ENCODE results near the gene ANKHD1. TPM values are rescaled to one million over a fixed set of nuclear protein-coding genes. Genes with fewer than 3 reads are reported as not detected.

The ANKHD1 gene
- total RNA-seq, 1 experiment from 2014 or later, result 140 TPM

- DNase-seq (ENCODE audit: low read depth, low spot score) (no peak), ATAC-seq (no peak)
- Histone ChIP-seq H3K36me3 (ENCODE audit: control insufficient read depth, insufficient read depth, low read length) (peaks cover 9% of the 10 kb centered on the region), H3K27me3 (ENCODE audit: control insufficient read depth, insufficient read depth, low read length) (no peaks in the 10 kb centered on the region), H3K4me3 (ENCODE audit: low read depth in 2 of 2, low read length in 2 of 2) (no peak overlapping the region), H3K9me3 (ENCODE audit: control insufficient read depth, insufficient read depth, low read depth, low read length) (no peaks in the 10 kb centered on the region), H3K27ac (ENCODE audit: low read length) (no peak overlapping the region), H3K4me1 (ENCODE audit: control insufficient read depth, insufficient read depth, low read length) (peaks cover 22% of the 10 kb centered on the region)
- no peak for TF ChIP-seq TCF7L2 (IDR thresholded peaks at IDR 0.05; ENCODE audit: low read depth, low read length)
- TF ChIP-seq, protein P1, sequence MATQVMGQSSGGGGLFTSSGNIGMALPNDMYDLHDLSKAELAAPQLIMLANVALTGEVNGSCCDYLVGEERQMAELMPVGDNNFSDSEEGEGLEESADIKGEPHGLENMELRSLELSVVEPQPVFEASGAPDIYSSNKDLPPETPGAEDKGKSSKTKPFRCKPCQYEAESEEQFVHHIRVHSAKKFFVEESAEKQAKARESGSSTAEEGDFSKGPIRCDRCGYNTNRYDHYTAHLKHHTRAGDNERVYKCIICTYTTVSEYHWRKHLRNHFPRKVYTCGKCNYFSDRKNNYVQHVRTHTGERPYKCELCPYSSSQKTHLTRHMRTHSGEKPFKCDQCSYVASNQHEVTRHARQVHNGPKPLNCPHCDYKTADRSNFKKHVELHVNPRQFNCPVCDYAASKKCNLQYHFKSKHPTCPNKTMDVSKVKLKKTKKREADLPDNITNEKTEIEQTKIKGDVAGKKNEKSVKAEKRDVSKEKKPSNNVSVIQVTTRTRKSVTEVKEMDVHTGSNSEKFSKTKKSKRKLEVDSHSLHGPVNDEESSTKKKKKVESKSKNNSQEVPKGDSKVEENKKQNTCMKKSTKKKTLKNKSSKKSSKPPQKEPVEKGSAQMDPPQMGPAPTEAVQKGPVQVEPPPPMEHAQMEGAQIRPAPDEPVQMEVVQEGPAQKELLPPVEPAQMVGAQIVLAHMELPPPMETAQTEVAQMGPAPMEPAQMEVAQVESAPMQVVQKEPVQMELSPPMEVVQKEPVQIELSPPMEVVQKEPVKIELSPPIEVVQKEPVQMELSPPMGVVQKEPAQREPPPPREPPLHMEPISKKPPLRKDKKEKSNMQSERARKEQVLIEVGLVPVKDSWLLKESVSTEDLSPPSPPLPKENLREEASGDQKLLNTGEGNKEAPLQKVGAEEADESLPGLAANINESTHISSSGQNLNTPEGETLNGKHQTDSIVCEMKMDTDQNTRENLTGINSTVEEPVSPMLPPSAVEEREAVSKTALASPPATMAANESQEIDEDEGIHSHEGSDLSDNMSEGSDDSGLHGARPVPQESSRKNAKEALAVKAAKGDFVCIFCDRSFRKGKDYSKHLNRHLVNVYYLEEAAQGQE (IDR thresholded peaks at IDR 0.05; ENCODE audit: insufficient read depth in 1 of 2, low read depth in 2 of 2, low read length in 1 of 2), result no peak
- TF ChIP-seq, protein P2, sequence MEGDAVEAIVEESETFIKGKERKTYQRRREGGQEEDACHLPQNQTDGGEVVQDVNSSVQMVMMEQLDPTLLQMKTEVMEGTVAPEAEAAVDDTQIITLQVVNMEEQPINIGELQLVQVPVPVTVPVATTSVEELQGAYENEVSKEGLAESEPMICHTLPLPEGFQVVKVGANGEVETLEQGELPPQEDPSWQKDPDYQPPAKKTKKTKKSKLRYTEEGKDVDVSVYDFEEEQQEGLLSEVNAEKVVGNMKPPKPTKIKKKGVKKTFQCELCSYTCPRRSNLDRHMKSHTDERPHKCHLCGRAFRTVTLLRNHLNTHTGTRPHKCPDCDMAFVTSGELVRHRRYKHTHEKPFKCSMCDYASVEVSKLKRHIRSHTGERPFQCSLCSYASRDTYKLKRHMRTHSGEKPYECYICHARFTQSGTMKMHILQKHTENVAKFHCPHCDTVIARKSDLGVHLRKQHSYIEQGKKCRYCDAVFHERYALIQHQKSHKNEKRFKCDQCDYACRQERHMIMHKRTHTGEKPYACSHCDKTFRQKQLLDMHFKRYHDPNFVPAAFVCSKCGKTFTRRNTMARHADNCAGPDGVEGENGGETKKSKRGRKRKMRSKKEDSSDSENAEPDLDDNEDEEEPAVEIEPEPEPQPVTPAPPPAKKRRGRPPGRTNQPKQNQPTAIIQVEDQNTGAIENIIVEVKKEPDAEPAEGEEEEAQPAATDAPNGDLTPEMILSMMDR (IDR thresholded peaks at IDR 0.05), result no peak
- no peak for TF ChIP-seq POLR2AphosphoS5 (IDR thresholded peaks at IDR 0.05; ENCODE audit: low read depth, low read length)
- TF ChIP-seq SIN3A (IDR thresholded peaks at IDR 0.05; ENCODE audit: borderline replicate concordance, insufficient read depth, low read depth, low read length), result no peak
- no TSS peak for BruUV-seq (replicated peaks)
- in situ Hi-C loops (cut with HindIII; ENCODE audit: low pct_unique_long_range_greater_than_20kb, low sequenced_read_pairs), result no loop called here
- ChIA-PET POLR2A (no interaction called here), CTCF (interaction anchor here (0.6 kb wide), 1 partner anchor 68 kb away, joined by 3 read pairs; no protein-coding TSS in a partner anchor)
- intact Hi-C loops (cut with micrococcal nuclease; ENCODE audit: unreplicated experiment), result no loop called here
Observed at GRCh38 chr5:140566665-140567064, 165.0 kb downstream of the ANKHD1 start.

DNA sequence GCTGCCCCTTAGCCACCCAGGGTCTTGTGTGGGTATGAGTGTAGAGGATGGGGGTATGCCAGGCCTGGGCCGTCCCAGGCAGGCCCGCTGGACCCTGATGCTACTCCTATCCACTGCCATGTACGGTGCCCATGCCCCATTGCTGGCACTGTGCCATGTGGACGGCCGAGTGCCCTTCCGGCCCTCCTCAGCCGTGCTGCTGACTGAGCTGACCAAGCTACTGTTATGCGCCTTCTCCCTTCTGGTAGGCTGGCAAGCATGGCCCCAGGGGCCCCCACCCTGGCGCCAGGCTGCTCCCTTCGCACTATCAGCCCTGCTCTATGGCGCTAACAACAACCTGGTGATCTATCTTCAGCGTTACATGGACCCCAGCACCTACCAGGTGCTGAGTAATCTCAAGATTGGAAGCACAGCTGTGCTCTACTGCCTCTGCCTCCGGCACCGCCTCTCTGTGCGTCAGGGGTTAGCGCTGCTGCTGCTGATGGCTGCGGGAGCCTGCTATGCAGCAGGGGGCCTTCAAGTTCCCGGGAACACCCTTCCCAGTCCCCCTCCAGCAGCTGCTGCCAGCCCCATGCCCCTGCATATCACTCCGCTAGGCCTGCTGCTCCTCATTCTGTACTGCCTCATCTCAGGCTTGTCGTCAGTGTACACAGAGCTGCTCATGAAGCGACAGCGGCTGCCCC, 165.6 kb downstream of the ANKHD1 start:
- Histone ChIP-seq H3K27ac (ENCODE audit: low read length) (no peak overlapping the region), H3K36me3 (ENCODE audit: control insufficient read depth, insufficient read depth, low read length) (peaks cover 9% of the 10 kb centered on the region), H3K27me3 (ENCODE audit: control insufficient read depth, insufficient read depth, low read length) (no peaks in the 10 kb centered on the region), H3K9me3 (ENCODE audit: control insufficient read depth, insufficient read depth, low read depth, low read length) (no peaks in the 10 kb centered on the region), H3K4me3 (ENCODE audit: low read depth in 2 of 2, low read length in 2 of 2) (no peak overlapping the region), H3K4me1 (ENCODE audit: control insufficient read depth, insufficient read depth, low read length) (peaks cover 22% of the 10 kb centered on the region)
- CTCF ChIA-PET, result no interaction called here
- POLR2A ChIA-PET, result interaction anchor here (0.6 kb wide), 1 partner anchor 859 kb away, joined by 3 read pairs; no protein-coding TSS in a partner anchor
- intact Hi-C loops (cut with micrococcal nuclease; ENCODE audit: unreplicated experiment) (no loop called here), in situ Hi-C loops (cut with HindIII; ENCODE audit: low pct_unique_long_range_greater_than_20kb, low sequenced_read_pairs) (no loop called here)
- ATAC-seq (no peak), DNase-seq (ENCODE audit: low read depth, low spot score) (no peak)
- TF ChIP-seq SIN3A (IDR thresholded peaks at IDR 0.05; ENCODE audit: borderline replicate concordance, insufficient read depth, low read depth, low read length), result no peak
- TF ChIP-seq TCF7L2 (IDR thresholded peaks at IDR 0.05; ENCODE audit: low read depth, low read length), result no peak
- no peak for TF ChIP-seq POLR2AphosphoS5 (IDR thresholded peaks at IDR 0.05; ENCODE audit: low read depth, low read length)
- TF ChIP-seq, protein P1 (IDR thresholded peaks at IDR 0.05; ENCODE audit: insufficient read depth in 1 of 2, low read depth in 2 of 2, low read length in 1 of 2), result no peak
- TF ChIP-seq, protein P2 (IDR thresholded peaks at IDR 0.05), result no peak
- no TSS peak for BruUV-seq (replicated peaks)
